ENCODE results near the gene EHBP1L1.

EHBP1L1 gene

DNA sequence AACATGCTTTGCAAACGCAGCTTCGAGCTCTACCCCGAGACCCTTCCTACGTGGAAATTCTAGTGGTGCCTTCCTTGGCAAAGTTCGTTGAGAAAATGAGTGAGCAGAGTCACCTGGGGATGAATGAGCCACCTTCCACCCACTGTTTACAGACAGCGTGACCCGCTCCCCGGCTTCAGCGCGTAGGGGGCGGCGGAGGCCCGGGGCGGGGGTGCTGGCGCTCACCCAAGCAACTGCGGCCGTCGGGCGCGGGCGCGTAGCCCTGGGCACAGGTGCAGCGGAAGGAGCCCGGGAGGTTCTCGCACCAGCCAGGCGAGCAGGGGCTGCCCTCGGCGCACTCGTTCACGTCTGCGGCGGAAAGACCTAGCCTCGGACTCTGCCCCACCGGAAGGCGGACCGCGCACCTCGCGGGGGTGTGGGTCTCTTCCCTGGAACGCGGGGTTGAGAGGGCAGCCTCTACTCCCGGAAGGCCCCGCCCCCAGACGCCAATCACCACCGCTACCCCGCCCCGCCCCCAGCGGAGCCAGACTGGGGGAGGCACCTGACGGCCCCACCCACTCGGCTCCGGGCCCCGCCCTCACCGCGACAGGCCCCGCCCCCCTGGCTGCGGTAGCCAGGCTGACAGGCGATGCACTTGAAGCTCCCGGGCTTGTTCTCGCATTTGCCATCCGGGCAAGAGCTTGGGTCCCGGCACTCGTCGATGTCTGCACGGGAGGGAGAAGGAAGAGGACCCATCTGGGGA, 29.5 kb upstream of the EHBP1L1 start:
- DNase-seq, result peak in 7 of 14 donors; percentile 25 to 55 (median 37)

DNA sequence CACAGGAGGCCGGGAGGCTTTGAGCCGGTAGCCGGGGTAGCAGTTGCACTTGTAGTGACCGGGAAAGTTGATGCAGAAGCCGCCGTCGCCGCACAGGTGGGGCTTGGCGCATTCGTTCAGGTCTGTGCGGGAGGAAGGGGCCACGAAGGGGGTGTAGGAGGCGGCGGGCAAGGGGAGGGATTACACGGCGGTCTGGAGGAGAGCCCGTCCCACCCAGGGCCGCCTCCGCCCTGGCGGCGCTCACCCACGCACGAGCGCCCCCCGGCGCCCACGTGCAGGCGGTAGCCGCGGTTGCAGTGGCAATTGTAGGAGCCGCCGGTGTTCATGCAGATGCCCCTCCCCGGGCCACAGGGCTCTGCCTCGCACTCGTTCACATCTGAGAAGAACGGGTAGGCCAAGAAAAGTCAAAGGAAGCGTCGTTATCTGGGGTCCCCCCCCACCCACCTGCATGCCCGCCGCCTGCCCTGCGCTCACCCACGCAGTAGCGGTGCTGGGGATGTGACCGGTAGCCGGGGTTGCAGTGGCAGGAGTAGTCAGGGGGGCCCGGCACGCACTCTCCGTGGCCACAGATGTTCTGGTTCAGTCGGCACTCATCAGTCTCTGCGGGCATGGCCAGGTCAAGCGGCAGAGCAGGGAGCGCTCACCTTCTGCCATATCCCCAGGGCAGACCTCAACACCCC, 28.3 kb upstream of the EHBP1L1 start:
- DNase-seq, result no peak

GRCh38 chr11:65548395-65548794, 27.5 kb upstream of the EHBP1L1 start:
- DNase-seq, result peak in 4 of 14 donors; percentile 15 to 60 (median 46)

DNA sequence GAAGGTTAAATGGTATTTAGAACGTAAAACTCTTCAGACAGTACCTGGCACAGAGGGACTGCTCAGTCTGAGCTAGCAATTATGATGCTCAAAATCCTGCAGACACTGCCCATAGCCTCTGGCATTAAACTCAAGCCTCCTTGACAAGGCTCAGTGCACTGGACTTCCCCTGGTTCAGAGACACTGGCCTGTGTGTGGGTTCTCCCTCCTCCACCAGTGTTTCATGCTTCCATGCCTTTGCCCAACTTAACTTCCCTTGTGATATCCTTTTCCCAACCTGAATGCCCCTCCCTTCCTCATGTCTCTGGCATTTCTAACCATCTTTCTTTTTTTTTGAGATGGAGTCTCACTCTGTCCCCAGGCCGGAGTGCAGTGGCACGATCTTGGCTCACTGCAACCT, 26.8 kb upstream of the EHBP1L1 start:
- no peak for DNase-seq

- no peak for DNase-seq
Observed at GRCh38 chr11:65551572-65552387, 24.1 kb upstream of the EHBP1L1 start.

GRCh38 chr11:65552388-65552951, 23.4 kb upstream of the EHBP1L1 start:
- no peak for DNase-seq

- no peak for DNase-seq
Observed at GRCh38 chr11:65553301-65554001, 22.4 kb upstream of the EHBP1L1 start.

DNA sequence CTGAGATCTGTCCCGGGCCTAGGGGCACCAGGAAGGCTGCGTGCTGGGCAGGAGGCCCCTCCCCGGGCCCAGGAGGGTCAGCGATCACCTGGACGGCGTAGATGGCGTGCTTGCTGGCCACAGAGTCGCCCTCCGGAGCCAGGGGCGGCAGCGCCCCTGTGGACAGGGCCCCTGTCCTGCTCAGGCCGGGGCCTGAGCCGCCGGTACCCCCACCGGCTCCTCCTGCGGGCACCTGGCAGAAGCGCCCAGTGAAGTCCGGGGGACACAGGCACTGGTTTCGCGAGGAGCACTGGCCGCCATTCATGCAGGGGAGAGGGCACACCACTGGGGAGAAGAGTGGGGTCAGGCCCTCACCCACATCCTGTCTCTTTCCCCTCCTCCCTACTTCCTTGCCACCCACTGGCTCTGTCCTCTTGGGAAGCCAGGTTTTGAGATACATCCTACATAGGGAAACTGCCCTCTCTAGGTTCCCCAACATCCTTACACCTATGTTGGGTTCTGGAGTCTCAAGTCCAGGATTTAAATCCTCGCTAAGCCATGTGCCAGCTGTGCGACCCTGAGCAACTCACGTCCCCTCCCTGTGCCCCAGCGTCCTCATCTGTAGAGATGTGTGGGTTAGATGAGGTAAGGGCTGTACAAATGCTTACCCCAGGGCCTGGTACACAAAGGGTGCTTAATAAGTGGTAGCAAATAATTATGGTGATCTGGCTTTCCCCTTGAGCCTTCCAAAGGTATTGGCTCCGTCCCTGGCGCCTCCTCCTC, 21.6 kb upstream of the EHBP1L1 start:
- no peak for DNase-seq

- no peak for DNase-seq
Observed at GRCh38 chr11:65554842-65555430, 20.9 kb upstream of the EHBP1L1 start.

- DNase-seq, result peak in 2 of 14 donors; percentile 13 to 61
Observed at GRCh38 chr11:65555693-65556231, 20.1 kb upstream of the EHBP1L1 start.

- DNase-seq, result peak in 2 of 14 donors; percentile 49 to 55
Observed at GRCh38 chr11:65556470-65557279, 19.2 kb upstream of the EHBP1L1 start.

- DNase-seq, result peak in 7 of 14 donors; percentile 10 to 64 (median 38)
Observed at GRCh38 chr11:65557280-65558001, 18.4 kb upstream of the EHBP1L1 start.

GRCh38 chr11:65558002-65558929, 17.6 kb upstream of the EHBP1L1 start, which contains the start of gene LTBP3:
TSS of gene LTBP3 (minus strand) at chr11:65558359. CDS start at chr11:65557959, 400 bp downstream.
- peak in 13 of 14 donors; percentile 38 to 88 (median 76) for DNase-seq

- DNase-seq, result peak in 11 of 14 donors; percentile 42 to 87 (median 69)
Observed at GRCh38 chr11:65558930-65559509, 16.8 kb upstream of the EHBP1L1 start.

DNA sequence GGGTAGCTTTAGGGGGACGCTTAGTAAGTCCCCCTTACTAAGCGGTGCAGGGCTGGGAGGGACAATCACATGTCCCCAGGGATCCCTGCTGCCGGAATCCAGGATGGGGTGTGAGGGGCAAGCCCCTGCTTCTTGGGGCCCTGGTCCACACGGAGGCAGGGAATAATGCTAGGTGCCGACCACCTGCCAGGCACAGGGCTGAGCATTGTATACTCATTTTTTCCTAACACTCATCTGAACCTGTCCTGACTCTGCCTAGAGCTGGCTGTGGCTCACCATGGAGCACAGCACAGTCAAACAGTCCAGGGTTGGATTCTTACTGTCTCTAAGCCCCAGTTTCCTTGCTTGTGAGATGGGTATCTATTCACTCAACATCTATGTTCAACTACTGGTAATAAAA, 16.3 kb upstream of the EHBP1L1 start:
- peak in 3 of 14 donors; percentile 41 to 61 (median 56) for DNase-seq

GRCh38 chr11:65559951-65560537, 15.8 kb upstream of the EHBP1L1 start:
- DNase-seq, result peak in 6 of 14 donors; percentile 19 to 62 (median 37)
